Mucosa of rectum (tissue), 2 donors: ENCODE measurements around the gene EHBP1.

ENCODE experiments used
- H3K27ac ChIP-seq, 2 donors: one replicate each; pipeline ENCODE4 v1.7.0; 2013; ENCODE audit warnings: inconsistent platforms in 2 of 2, low read depth in 2 of 2, low read length in 2 of 2
- H3K27me3 ChIP-seq, 2 donors: one replicate each; pipeline ENCODE4 v1.7.0; 2013; ENCODE audit warnings: low read length in 2 of 2; ENCODE audit not compliant: control insufficient read depth in 2 of 2, insufficient read depth in 2 of 2
- H3K36me3 ChIP-seq, 2 donors: one replicate each; pipeline ENCODE4 v1.7.0; 2013; ENCODE audit warnings: low read length in 2 of 2; ENCODE audit not compliant: control insufficient read depth in 2 of 2, insufficient read depth in 2 of 2
- H3K4me1 ChIP-seq, 2 donors: one replicate each; pipeline ENCODE4 v1.7.0; 2013; ENCODE audit warnings: low read length in 2 of 2, mild to moderate bottlenecking in 1 of 2; ENCODE audit not compliant: control insufficient read depth in 2 of 2, insufficient read depth in 2 of 2
- H3K4me3 ChIP-seq, 2 donors: one replicate each; pipeline ENCODE4 v1.7.0; 2013; ENCODE audit warnings: low read length in 2 of 2
- H3K9ac ChIP-seq, 2 donors: one replicate each; pipeline ENCODE4 v1.7.0; 2013; ENCODE audit warnings: low read length in 2 of 2, low read depth in 1 of 2, mild to moderate bottlenecking in 1 of 2
- H3K9me3 ChIP-seq, 2 donors: one replicate each; pipeline ENCODE4 v1.7.0; 2013; ENCODE audit warnings: low read length in 2 of 2; ENCODE audit not compliant: control insufficient read depth in 2 of 2
- donor health status: healthy.
- donor health status: Normal muscosa, but diverticular disease.

The EHBP1 gene

GRCh38 chr2:62774555-62775366 is 69.2 kb downstream of the EHBP1 start:
- Histone ChIP-seq H3K4me3 (no peak overlapping the region), H3K27ac (no peak overlapping the region), H3K36me3 (no peaks in the 10 kb centered on the region), H3K4me1 (no peaks in the 10 kb centered on the region), H3K9ac (no peak overlapping the region), H3K27me3 (no peaks in the 10 kb centered on the region), H3K9me3 (no peaks in the 10 kb centered on the region)

GRCh38 chr2:62775367-62775668 is 69.8 kb downstream of the EHBP1 start:
- Histone ChIP-seq H3K27ac (no peak overlapping the region), H3K9ac (no peak overlapping the region), H3K36me3 (no peaks in the 10 kb centered on the region), H3K9me3 (no peaks in the 10 kb centered on the region), H3K27me3 (no peaks in the 10 kb centered on the region), H3K4me1 (no peaks in the 10 kb centered on the region), H3K4me3 (no peak overlapping the region)

- Histone ChIP-seq H3K36me3 (no peaks in the 10 kb centered on the region), H3K27ac (no peak overlapping the region), H3K27me3 (no peaks in the 10 kb centered on the region), H3K9me3 (no peaks in the 10 kb centered on the region), H3K4me1 (no peaks in the 10 kb centered on the region), H3K4me3 (no peak overlapping the region), H3K9ac (no peak overlapping the region)
Observed at GRCh38 chr2:62783679-62784078, 78.2 kb downstream of the EHBP1 start.

GRCh38 chr2:62784341-62784740 is 78.8 kb downstream of the EHBP1 start:
- H3K27me3 ChIP-seq: no peaks in the 10 kb centered on the region
- no peaks in the 10 kb centered on the region for H3K4me1 ChIP-seq
- H3K27ac ChIP-seq: no peak overlapping the region
- no peak overlapping the region for H3K9ac ChIP-seq
- H3K9me3 ChIP-seq: no peaks in the 10 kb centered on the region
- H3K36me3 ChIP-seq: no peaks in the 10 kb centered on the region
- H3K4me3 ChIP-seq: no peak overlapping the region

- no peak overlapping the region for H3K27ac ChIP-seq
- H3K9ac ChIP-seq: no peak overlapping the region
- no peak overlapping the region for H3K4me3 ChIP-seq
- H3K36me3 ChIP-seq: no peaks in the 10 kb centered on the region
- H3K4me1 ChIP-seq: peaks cover 0 to 5% of the 10 kb centered on the region in 2 donors
- H3K9me3 ChIP-seq: no peaks in the 10 kb centered on the region
- no peaks in the 10 kb centered on the region for H3K27me3 ChIP-seq
Observed at GRCh38 chr2:62785216-62785615, 79.7 kb downstream of the EHBP1 start.

GRCh38 chr2:62785810-62786597 is 80.5 kb downstream of the EHBP1 start:
- Histone ChIP-seq H3K9ac (no peak overlapping the region), H3K4me1 (peaks cover 0 to 5% of the 10 kb centered on the region in 2 donors), H3K4me3 (no peak overlapping the region), H3K27me3 (no peaks in the 10 kb centered on the region), H3K36me3 (no peaks in the 10 kb centered on the region), H3K9me3 (no peaks in the 10 kb centered on the region), H3K27ac (no peak overlapping the region)

GRCh38 chr2:62787386-62787785 is 81.9 kb downstream of the EHBP1 start:
- Histone ChIP-seq H3K27me3 (no peaks in the 10 kb centered on the region), H3K9me3 (no peaks in the 10 kb centered on the region), H3K4me3 (no peak overlapping the region), H3K27ac (no peak overlapping the region), H3K4me1 (peaks cover 0 to 5% of the 10 kb centered on the region in 2 donors), H3K9ac (no peak overlapping the region), H3K36me3 (no peaks in the 10 kb centered on the region)

- H3K27me3 ChIP-seq: no peaks in the 10 kb centered on the region
- H3K9ac ChIP-seq: no peak overlapping the region
- H3K9me3 ChIP-seq: no peaks in the 10 kb centered on the region
- no peaks in the 10 kb centered on the region for H3K36me3 ChIP-seq
- H3K4me1 ChIP-seq: peaks cover 0 to 5% of the 10 kb centered on the region in 2 donors
- no peak overlapping the region for H3K4me3 ChIP-seq
- H3K27ac ChIP-seq: no peak overlapping the region
Observed at GRCh38 chr2:62789518-62789917, 84.0 kb downstream of the EHBP1 start.

GRCh38 chr2:62789918-62790317 is 84.4 kb downstream of the EHBP1 start:
- Histone ChIP-seq H3K4me3 (no peak overlapping the region), H3K27ac (no peak overlapping the region), H3K27me3 (no peaks in the 10 kb centered on the region), H3K4me1 (peaks cover 0 to 5% of the 10 kb centered on the region in 2 donors), H3K9ac (no peak overlapping the region), H3K36me3 (no peaks in the 10 kb centered on the region), H3K9me3 (no peaks in the 10 kb centered on the region)

GRCh38 chr2:62792408-62792807 is 86.9 kb downstream of the EHBP1 start:
- no peak overlapping the region for H3K4me3 ChIP-seq
- H3K27me3 ChIP-seq: no peaks in the 10 kb centered on the region
- H3K9me3 ChIP-seq: no peaks in the 10 kb centered on the region
- no peak overlapping the region for H3K27ac ChIP-seq
- H3K9ac ChIP-seq: no peak overlapping the region
- no peaks in the 10 kb centered on the region for H3K36me3 ChIP-seq
- peaks cover 0 to 5% of the 10 kb centered on the region in 2 donors for H3K4me1 ChIP-seq
